Osteoblast (primary cell): ENCODE data around the gene CD99L2. TPM values are rescaled to one million over a fixed set of nuclear protein-coding genes. Genes with fewer than 3 reads are reported as not detected.

Experiments
- DNase-seq: peaks from one replicate; pipeline ENCODE4 v3.0.0; 2011; ENCODE audit warnings: low spot score, mixed read lengths; ENCODE audit not compliant: insufficient read length; ENCODE audit errors: missing footprints
- H2AFZ ChIP-seq: 2 replicates; pipeline ENCODE4 v1.6.0; 2011; ENCODE audit warnings: mild to moderate bottlenecking, low read length
- H3K27ac ChIP-seq: 2 replicates; pipeline ENCODE4 v1.5.1; 2011; ENCODE audit warnings: mild to moderate bottlenecking, low read depth, low read length, moderate library complexity
- H3K27me3 ChIP-seq: 2 replicates; pipeline ENCODE4 v1.6.0; 2012; ENCODE audit warnings: mild to moderate bottlenecking, control low read depth, inconsistent platforms, low read length, moderate library complexity; ENCODE audit not compliant: insufficient read depth
- H3K36me3 ChIP-seq: 2 replicates; pipeline ENCODE4 v1.5.1; 2011; ENCODE audit warnings: mild to moderate bottlenecking, low read length, control low read depth, moderate library complexity; ENCODE audit not compliant: insufficient read depth
- H3K4me1 ChIP-seq: 2 replicates; pipeline ENCODE4 v1.5.1; 2011; ENCODE audit warnings: mild to moderate bottlenecking, low read length, control low read depth, moderate library complexity; ENCODE audit not compliant: insufficient read depth
- H3K4me2 ChIP-seq: 2 replicates; pipeline ENCODE4 v1.6.0; 2011; ENCODE audit warnings: mild to moderate bottlenecking, low read length; ENCODE audit not compliant: insufficient read depth
- H3K4me3 ChIP-seq: fragments of 200-600 bp; sonication (generic); 3 replicates; pipeline ENCODE4 v1.5.1; 2012; ENCODE audit warnings: mild to moderate bottlenecking, low read length, inconsistent platforms; ENCODE audit not compliant: insufficient read depth
- H3K79me2 ChIP-seq: 2 replicates; pipeline ENCODE4 v1.6.0; 2012; ENCODE audit warnings: mild to moderate bottlenecking, low read length, control low read depth, inconsistent platforms; ENCODE audit not compliant: insufficient read depth
- H3K9me3 ChIP-seq: 2 replicates; pipeline ENCODE4 v1.5.1; 2011; ENCODE audit warnings: low read depth, low read length, control low read depth
- H4K20me1 ChIP-seq: 2 replicates; pipeline ENCODE4 v1.6.0; 2012; ENCODE audit warnings: mild to moderate bottlenecking, low read length, control low read depth; ENCODE audit not compliant: insufficient read depth
- total RNA-seq: library from RNA; depleted of rRNA; stranded (reverse); fragments of >200 nt; gene quantifications from 2 replicates; pipeline ENCODE4 v1.2.3, GENCODE V29; 2012
- TF ChIP-seq, protein P1 (sequence below): IDR thresholded peaks from 2 replicates; pipeline ENCODE4 v1.5.1; 2011; ENCODE audit warnings: mild to moderate bottlenecking, low read depth, low read length, moderate library complexity; ENCODE audit errors: extremely low read depth

Gene CD99L2
- total RNA-seq, 1 donor, result 85.0 TPM

DNA sequence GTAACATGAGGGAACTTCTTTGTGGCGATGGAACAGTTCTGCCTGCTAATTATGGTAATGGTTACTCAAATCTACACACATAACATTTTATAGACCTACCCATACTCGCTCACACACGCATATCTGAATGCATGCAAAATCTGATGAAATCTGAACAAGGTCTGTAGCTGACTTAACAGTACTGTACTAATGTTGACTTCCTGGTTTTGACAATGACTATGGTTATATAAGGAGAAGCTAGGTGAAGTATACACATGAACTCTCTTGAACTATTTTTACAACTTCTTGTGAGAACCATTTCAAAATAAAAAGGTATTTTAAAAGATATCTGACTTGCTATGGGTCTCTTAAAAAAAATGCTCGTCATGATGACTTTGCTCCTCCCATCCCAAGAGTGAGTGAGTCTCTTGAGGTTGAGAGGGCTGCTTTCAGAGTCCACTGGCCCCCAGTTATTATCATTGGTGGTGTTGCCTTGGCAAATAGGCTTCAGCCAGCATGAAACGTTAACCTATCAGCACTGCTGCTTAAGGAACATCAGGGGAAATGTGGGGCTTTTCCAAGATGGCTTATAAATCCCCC, 105.4 kb downstream of the CD99L2 start:
- Histone ChIP-seq H4K20me1 (no peaks in the 10 kb centered on the region), H3K27me3 (no peaks in the 10 kb centered on the region), H3K36me3 (no peaks in the 10 kb centered on the region), H3K9me3 (no peaks in the 10 kb centered on the region), H3K4me2 (no peak overlapping the region), H3K27ac (no peak overlapping the region), H3K79me2 (no peaks in the 10 kb centered on the region), H3K4me3 (no peak overlapping the region), H2AFZ (no peak overlapping the region), H3K4me1 (no peaks in the 10 kb centered on the region)
- DNase-seq, result no peak
- TF ChIP-seq, protein P1, sequence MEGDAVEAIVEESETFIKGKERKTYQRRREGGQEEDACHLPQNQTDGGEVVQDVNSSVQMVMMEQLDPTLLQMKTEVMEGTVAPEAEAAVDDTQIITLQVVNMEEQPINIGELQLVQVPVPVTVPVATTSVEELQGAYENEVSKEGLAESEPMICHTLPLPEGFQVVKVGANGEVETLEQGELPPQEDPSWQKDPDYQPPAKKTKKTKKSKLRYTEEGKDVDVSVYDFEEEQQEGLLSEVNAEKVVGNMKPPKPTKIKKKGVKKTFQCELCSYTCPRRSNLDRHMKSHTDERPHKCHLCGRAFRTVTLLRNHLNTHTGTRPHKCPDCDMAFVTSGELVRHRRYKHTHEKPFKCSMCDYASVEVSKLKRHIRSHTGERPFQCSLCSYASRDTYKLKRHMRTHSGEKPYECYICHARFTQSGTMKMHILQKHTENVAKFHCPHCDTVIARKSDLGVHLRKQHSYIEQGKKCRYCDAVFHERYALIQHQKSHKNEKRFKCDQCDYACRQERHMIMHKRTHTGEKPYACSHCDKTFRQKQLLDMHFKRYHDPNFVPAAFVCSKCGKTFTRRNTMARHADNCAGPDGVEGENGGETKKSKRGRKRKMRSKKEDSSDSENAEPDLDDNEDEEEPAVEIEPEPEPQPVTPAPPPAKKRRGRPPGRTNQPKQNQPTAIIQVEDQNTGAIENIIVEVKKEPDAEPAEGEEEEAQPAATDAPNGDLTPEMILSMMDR, result no peak

DNA sequence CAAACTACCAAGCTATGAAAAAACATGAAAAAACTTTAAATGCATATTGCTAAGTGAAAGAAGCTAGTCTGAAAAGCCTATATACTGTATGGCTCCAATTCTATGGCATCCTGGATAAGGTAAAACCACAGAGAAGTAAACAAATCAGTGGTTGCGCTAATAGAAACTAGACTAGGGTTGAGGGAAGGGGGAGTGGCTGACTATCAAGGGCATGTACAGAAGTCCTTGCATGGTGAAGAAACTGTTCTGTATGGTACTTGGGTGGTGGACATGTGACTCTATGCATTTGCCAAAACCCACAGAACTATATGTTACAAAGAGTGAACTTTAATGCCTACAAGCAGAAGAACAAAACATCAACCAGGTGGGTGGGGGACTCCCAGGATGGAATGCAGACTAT, 108.4 kb downstream of the CD99L2 start:
- no peak overlapping the region for H3K27ac ChIP-seq
- H3K9me3 ChIP-seq, result no peaks in the 10 kb centered on the region
- H3K36me3 ChIP-seq, result no peaks in the 10 kb centered on the region
- no peaks in the 10 kb centered on the region for H3K27me3 ChIP-seq
- H3K4me1 ChIP-seq, result no peaks in the 10 kb centered on the region
- no peak for DNase-seq
- no peak overlapping the region for H3K4me3 ChIP-seq
- no peak overlapping the region for H3K4me2 ChIP-seq
- H4K20me1 ChIP-seq, result no peaks in the 10 kb centered on the region
- TF ChIP-seq, protein P1, result no peak
- no peak overlapping the region for H2AFZ ChIP-seq
- no peaks in the 10 kb centered on the region for H3K79me2 ChIP-seq

DNA sequence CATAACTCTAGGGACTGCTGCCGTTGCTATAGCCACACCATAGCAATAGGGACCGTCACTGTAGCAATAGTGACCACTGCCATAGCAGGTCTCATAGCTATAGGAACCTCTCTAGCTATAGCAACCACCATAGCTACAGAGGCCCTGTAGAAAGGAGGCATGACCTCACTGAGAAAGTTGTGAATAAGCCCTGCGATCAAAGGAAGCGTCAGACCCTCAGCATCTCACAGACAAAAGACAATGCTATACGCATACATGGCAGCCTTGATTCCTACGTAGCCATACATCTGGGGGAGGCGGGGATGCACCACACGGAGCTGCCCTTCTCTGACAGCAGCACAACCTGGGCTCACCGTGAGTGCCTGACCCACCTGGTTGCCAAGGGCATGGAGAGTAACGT, 116.8 kb downstream of the CD99L2 start:
- H3K4me2 ChIP-seq, result no peak overlapping the region

DNA sequence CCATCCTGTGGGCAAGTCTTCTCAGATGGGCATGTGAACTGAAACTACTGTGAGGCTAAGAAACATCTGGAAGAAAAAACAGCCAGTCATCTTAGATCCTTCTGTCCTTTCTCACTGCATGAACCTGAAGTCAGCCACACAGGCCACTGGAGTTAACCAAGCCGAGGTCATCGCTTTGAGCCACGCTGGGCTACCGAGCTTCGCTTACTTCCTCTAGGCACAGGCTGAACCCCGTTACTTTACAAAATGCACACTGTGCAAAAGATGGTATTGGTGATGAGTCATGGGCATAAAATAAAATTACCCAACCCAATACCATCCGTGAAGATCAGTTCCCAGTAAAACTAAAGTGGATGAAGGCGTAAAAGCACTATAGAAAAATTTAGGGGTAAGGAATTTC, 119.1 kb downstream of the CD99L2 start:
- no peak overlapping the region for H3K27ac ChIP-seq
- TF ChIP-seq, protein P1, result no peak

More for the DNA sequence above, 116.8 kb downstream of the CD99L2 start:
- Histone ChIP-seq H4K20me1 (no peaks in the 10 kb centered on the region), H3K27me3 (no peaks in the 10 kb centered on the region), H3K9me3 (no peaks in the 10 kb centered on the region), H3K4me3 (no peak overlapping the region), H2AFZ (no peak overlapping the region), H3K79me2 (no peaks in the 10 kb centered on the region), H3K4me1 (no peaks in the 10 kb centered on the region), H3K27ac (no peak overlapping the region), H3K36me3 (no peaks in the 10 kb centered on the region)
- no peak for DNase-seq
- TF ChIP-seq, protein P1, result no peak

More for the DNA sequence above, 119.1 kb downstream of the CD99L2 start:
- no peaks in the 10 kb centered on the region for H3K79me2 ChIP-seq
- no peaks in the 10 kb centered on the region for H3K36me3 ChIP-seq
- H3K4me3 ChIP-seq, result no peak overlapping the region
- DNase-seq, result no peak
- H3K9me3 ChIP-seq, result no peaks in the 10 kb centered on the region
- H3K4me1 ChIP-seq, result no peaks in the 10 kb centered on the region
- H3K4me2 ChIP-seq, result no peak overlapping the region
- H2AFZ ChIP-seq, result no peak overlapping the region
- H4K20me1 ChIP-seq, result no peaks in the 10 kb centered on the region
- H3K27me3 ChIP-seq, result no peaks in the 10 kb centered on the region
